Small intestine (tissue), 7 donors: Measurements from ENCODE around the gene IFNA2. TPM values are rescaled to one million over a fixed set of nuclear protein-coding genes. Genes with fewer than 3 reads are reported as not detected.

Experiments
- DNase-seq, 2 donors: peaks; one replicate each; pipeline versions ENCODE4 v3.0.0 to v3.0.0-alpha.2; 2013
- FAIRE-seq: peaks from 2 replicates; lab custom pipeline; 2012; peaks lifted over from hg19 to GRCh38; lab: Jason Lieb, UNC
- H3K27ac ChIP-seq, 3 donors: one replicate each; pipeline ENCODE4 v1.5.1; 2013; ENCODE audit warnings: low read length in 2 of 3, mild to moderate bottlenecking in 2 of 3, control low read depth in 1 of 3, inconsistent platforms in 1 of 3, low read depth in 1 of 3, moderate library complexity in 1 of 3
- H3K27me3 ChIP-seq, 3 donors: one replicate each; pipeline ENCODE4 v1.6.1; 2013; ENCODE audit warnings: low read length in 3 of 3, inconsistent platforms in 1 of 3; ENCODE audit not compliant: control insufficient read depth in 3 of 3, insufficient read depth in 3 of 3
- H3K36me3 ChIP-seq, 3 donors: one replicate each; pipeline ENCODE4 v1.6.1; 2013; ENCODE audit warnings: low read length in 3 of 3, inconsistent platforms in 1 of 3, low read depth in 1 of 3, mild to moderate bottlenecking in 1 of 3, moderate library complexity in 1 of 3; ENCODE audit not compliant: control insufficient read depth in 3 of 3, insufficient read depth in 2 of 3
- H3K4me1 ChIP-seq, 3 donors: one replicate each; pipeline ENCODE4 v1.6.1; 2013; ENCODE audit warnings: low read length in 2 of 3, inconsistent platforms in 1 of 3, low read depth in 1 of 3, mild to moderate bottlenecking in 1 of 3, moderate library complexity in 1 of 3; ENCODE audit not compliant: control insufficient read depth in 3 of 3, insufficient read depth in 2 of 3
- H3K4me3 ChIP-seq, 3 donors: one replicate each; pipeline ENCODE4 v1.5.1; 2013; ENCODE audit warnings: low read length in 3 of 3, control low read depth in 1 of 3, inconsistent platforms in 1 of 3, low read depth in 1 of 3, mild to moderate bottlenecking in 1 of 3, moderate library complexity in 1 of 3
- H3K9me3 ChIP-seq, 2 donors: one replicate each; pipeline ENCODE4 v1.6.1; 2013; ENCODE audit warnings: low read depth in 1 of 2, low read length in 1 of 2; ENCODE audit not compliant: control insufficient read depth in 2 of 2, insufficient read depth in 1 of 2
- WGBS, 3 donors: extraction: QIAGEN DNeasy Blood & Tissue Kit; methylation state at CpG; one replicate each; pipeline ENCODE4 v1.1.7; 2013; 5-methylcytosine and 5-hydroxymethylcytosine counted together
- polyA plus RNA-seq, 4 donors: library from polyadenylated mRNA; stranded (reverse) in 3 of 4; unstranded in 1 of 4; fragments of 200-250 nt in 3 of 4; fragments of 120-200 nt in 1 of 4; gene quantifications; one replicate each; pipeline versions ENCODE4 v1.2.1 to v1.2.3, GENCODE V29; 2013
- donor health status: healthy with polysubstance abuse.
- donor health status: control.
- donor health status: control.
- donor health status: Bipolar disorder and iron deficiency.
- donor health status: healthy.

Gene IFNA2
- polyA plus RNA-seq, 4 donors: not detected

GRCh38 chr9:21362287-21362686, 22.9 kb downstream of the IFNA2 start:
- WGBS, 3 donors: 70 to 84% (median 77%) methylated on average over 8 of the region's 8 CpGs
- no peak for DNase-seq
- H3K4me3 ChIP-seq: no peak overlapping the region
- H3K27ac ChIP-seq: no peak overlapping the region
- H3K9me3 ChIP-seq: no peaks in the 10 kb centered on the region
- H3K36me3 ChIP-seq: no peaks in the 10 kb centered on the region
- FAIRE-seq: no peak
- H3K4me1 ChIP-seq: no peaks in the 10 kb centered on the region
- peaks cover 0 to 3% (median 0%) of the 10 kb centered on the region in 3 donors for H3K27me3 ChIP-seq

- Histone ChIP-seq H3K4me3 (no peak overlapping the region), H3K9me3 (no peaks in the 10 kb centered on the region), H3K27ac (no peak overlapping the region), H3K4me1 (no peaks in the 10 kb centered on the region), H3K27me3 (no peaks in the 10 kb centered on the region), H3K36me3 (no peaks in the 10 kb centered on the region)
- FAIRE-seq (no peak), DNase-seq (no peak)
- 47 to 65% (median 53%) methylated on average over 7 of the region's 7 CpGs for WGBS, 3 donors
Observed at GRCh38 chr9:21357479-21358460, 27.4 kb downstream of the IFNA2 start.

DNA sequence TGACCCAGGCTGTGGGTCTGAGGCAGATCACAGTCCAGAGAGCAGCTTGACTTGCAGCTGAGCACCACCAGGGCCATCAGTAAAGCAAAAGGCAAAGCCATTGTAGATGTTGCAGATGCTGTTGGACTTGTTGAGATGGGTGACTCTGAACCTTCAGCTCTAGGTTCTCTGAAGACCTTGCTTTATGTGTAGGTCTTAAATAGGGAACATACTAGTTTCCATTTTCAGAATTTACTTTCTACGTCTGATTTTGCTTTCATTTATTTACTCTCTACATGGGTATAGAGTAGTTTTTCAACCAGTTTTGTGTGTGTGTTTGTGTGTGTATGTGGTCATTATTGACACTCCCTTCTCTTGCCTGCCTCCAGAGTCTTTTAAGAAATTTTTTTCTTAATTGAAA, 34.4 kb downstream of the IFNA2 start, which contains the start of gene IFNA6:
TSS of gene IFNA6 (minus strand) at position 101 of the 400 bp plus-strand sequence. CDS start at position 101, 0 bp downstream.
- WGBS, 3 donors: 76 to 86% (median 76%) methylated on average over 1 of the region's 1 CpG
- H3K27me3 ChIP-seq: no peaks in the 10 kb centered on the region
- no peak within 1 kb of the TSS for H3K4me3 ChIP-seq
- H3K4me1 ChIP-seq: no peaks in the 10 kb centered on the region
- DNase-seq (no peak), FAIRE-seq (no peak)
- H3K36me3 ChIP-seq: no peaks in the 10 kb centered on the region
- no peak within 1 kb of the TSS for H3K27ac ChIP-seq
- H3K9me3 ChIP-seq: no peaks in the 10 kb centered on the region

DNA sequence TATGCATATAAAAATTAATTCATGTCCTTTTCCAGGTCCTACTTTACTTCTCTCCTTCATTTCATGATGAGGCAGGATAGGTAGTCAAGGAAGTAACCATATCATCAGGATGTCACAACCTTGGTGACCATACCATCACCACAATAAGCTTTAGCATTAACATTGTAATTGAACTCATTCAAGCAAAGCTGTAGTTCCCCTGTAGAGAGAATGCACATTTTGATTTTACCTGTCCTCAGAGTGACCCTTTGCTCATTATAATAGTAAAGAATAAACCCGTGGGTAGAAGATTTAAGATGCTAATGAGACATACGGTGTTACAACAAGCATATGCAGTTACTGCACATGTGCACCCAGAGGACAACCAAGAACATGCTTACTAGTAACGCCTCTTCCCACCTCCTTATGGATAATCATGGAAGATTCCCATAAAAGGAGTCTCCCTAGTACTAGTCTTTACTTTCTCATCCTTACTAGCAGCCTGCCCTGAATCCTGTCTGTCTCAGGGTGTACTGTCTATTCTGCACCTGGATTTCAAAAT, 36.7 kb downstream of the IFNA2 start:
- no peak overlapping the region for H3K4me3 ChIP-seq
- no peak for DNase-seq
- FAIRE-seq: no peak
- H3K4me1 ChIP-seq: no peaks in the 10 kb centered on the region
- 57 to 72% (median 61%) methylated on average over 3 of the region's 3 CpGs for WGBS, 3 donors
- no peaks in the 10 kb centered on the region for H3K27me3 ChIP-seq
- no peak overlapping the region for H3K27ac ChIP-seq
- no peaks in the 10 kb centered on the region for H3K36me3 ChIP-seq
- no peaks in the 10 kb centered on the region for H3K9me3 ChIP-seq

GRCh38 chr9:21340735-21341134, 44.5 kb downstream of the IFNA2 start:
- no peak for DNase-seq
- Histone ChIP-seq H3K36me3 (no peaks in the 10 kb centered on the region), H3K27ac (no peak overlapping the region), H3K4me3 (no peak overlapping the region), H3K27me3 (peaks cover 0 to 4% (median 3%) of the 10 kb centered on the region in 3 donors), H3K9me3 (no peaks in the 10 kb centered on the region), H3K4me1 (no peaks in the 10 kb centered on the region)
- FAIRE-seq: no peak
- WGBS, 3 donors: 84 to 91% (median 86%) methylated on average over 4 of the region's 4 CpGs

DNA sequence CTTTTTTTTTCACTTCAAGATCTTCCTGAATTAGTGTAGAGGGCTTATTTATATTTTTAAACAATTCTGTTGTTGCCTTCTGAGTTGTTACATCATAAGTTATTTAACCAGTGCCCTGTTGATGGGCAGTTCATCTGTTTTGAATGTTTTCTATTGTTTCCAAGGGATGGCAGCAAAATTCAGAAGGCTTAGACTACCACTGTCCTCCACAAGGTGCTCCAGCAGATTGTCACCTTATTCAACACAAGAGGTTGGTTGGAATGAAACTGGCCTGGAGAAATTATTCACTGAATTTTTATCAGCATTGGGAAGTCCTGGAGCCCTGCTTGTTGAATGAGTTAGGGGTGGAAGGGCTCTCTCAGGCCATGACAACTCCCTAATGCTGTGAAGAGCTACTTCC, 48.7 kb downstream of the IFNA2 start:
- Histone ChIP-seq H3K9me3 (no peaks in the 10 kb centered on the region), H3K4me1 (peaks cover 4 to 10% (median 6%) of the 10 kb centered on the region in 3 donors), H3K27ac (no peak overlapping the region), H3K36me3 (no peaks in the 10 kb centered on the region), H3K4me3 (no peak overlapping the region), H3K27me3 (peaks cover 0 to 4% (median 3%) of the 10 kb centered on the region in 3 donors)
- DNase-seq: no peak
- FAIRE-seq: no peak

- WGBS, 3 donors: 0% methylated on average over 55 of the region's 55 CpGs
- FAIRE-seq: no peak
- peak within 1 kb of the TSS; percentile 72 to 88 (median 84) for H3K4me3 ChIP-seq
Observed at GRCh38 chr9:21334701-21335632, 50.2 kb downstream of the IFNA2 start, which contains the start of gene KLHL9. KLHL9 (minus strand) TSS chr9:21335404; CDS start chr9:21334859, 545 bp downstream.

More at GRCh38 chr9:21334701-21335632, 50.2 kb downstream of the IFNA2 start, which contains the start of gene KLHL9:
- Histone ChIP-seq H3K27ac (peak within 1 kb of the TSS; percentile 95 to 99 (median 98)), H3K36me3 (peaks cover 0 to 2% (median 0%) of the 10 kb centered on the region in 3 donors), H3K27me3 (peaks cover 0 to 3% (median 1%) of the 10 kb centered on the region in 3 donors), H3K4me1 (peaks cover 4 to 12% (median 6%) of the 10 kb centered on the region in 3 donors), H3K9me3 (no peaks in the 10 kb centered on the region)
- peak; percentile 94 to 98 for DNase-seq
